Hematopoietic multipotent progenitor cell treated with erythropoietin and hydrocortisone succinate and interleukin-3 and kit ligand, for 6 days (in vitro differentiated cells): Measurements from ENCODE around the gene SBK1.
"Not testable (repeated sequence)": the region's sequence is repeated elsewhere in the genome, so short reads cannot be mapped to it uniquely, and the experiment has no call there.

Experiments
- DNase-seq: peaks from one replicate; pipeline ENCODE4 v3.0.0-alpha.2; 2015

SBK1 gene

GRCh38 chr16:28362600-28362999 lies 70.3 kb downstream of the SBK1 start:
- not testable (repeated sequence) for DNase-seq

GRCh38 chr16:28363408-28363807 lies 71.1 kb downstream of the SBK1 start, which contains the start of gene NPIPB6:
TSS of gene NPIPB6 (minus strand) at chr16:28363508. CDS start at chr16:28362822, 686 bp downstream.
- not testable (repeated sequence) for DNase-seq

GRCh38 chr16:28364268-28365173 lies 72.2 kb downstream of the SBK1 start:
- not testable (repeated sequence) for DNase-seq

- not testable (repeated sequence) for DNase-seq
Observed at GRCh38 chr16:28367926-28368325, 75.6 kb downstream of the SBK1 start.
